ENCODE measurements around the gene PKHD1. TPM values are rescaled to one million over a fixed set of nuclear protein-coding genes. Genes with fewer than 3 reads are reported as not detected.
A peak's percentile ranks its signal among the peaks of the same experiment; 100 is the strongest.

Gene PKHD1
- polyA plus RNA-seq, 1 of the 3 experiments (the other 2 are of a cell fraction): not detected

GRCh38 chr6:51910851-51911250 is 176.6 kb downstream of the PKHD1 start:
- no peaks in the 10 kb centered on the region for H3K9me2 ChIP-seq
- CTCF ChIA-PET: no interaction called here
- no peaks in the 10 kb centered on the region; a peak in 1 of 4 replicates for H3K4me1 ChIP-seq (ENCODE audit: control insufficient read depth in 1 of 2, insufficient read depth in 2 of 2, low read depth in 1 of 2, low read length in 1 of 2)
- H4K20me1 ChIP-seq (ENCODE audit: insufficient read depth): no peaks in the 10 kb centered on the region
- H3K27ac ChIP-seq (ENCODE audit: low read depth in 2 of 2, low read length in 1 of 2): no peak overlapping the region
- H3K4me3 ChIP-seq (ENCODE audit: low read depth in 2 of 2, low read length in 1 of 2): no peak overlapping the region
- no peak overlapping the region for H3K4me2 ChIP-seq
- no peak overlapping the region for H2AFZ ChIP-seq (ENCODE audit: low read depth)
- no peaks in the 10 kb centered on the region for H3K79me2 ChIP-seq (ENCODE audit: insufficient read depth)
- no peaks in the 10 kb centered on the region for H3F3A ChIP-seq (replicated peaks; ENCODE audit: insufficient read depth)
- no peak for DNase-seq
- POLR2A ChIA-PET: no interaction called here
- H3K36me3 ChIP-seq (replicated peaks in 1 of 2; ENCODE audit: control insufficient read depth in 1 of 2, insufficient read depth in 2 of 2, low read length in 1 of 2): no peaks in the 10 kb centered on the region
- H3K9ac ChIP-seq: no peak overlapping the region
- H3K9me3 ChIP-seq: no peaks in the 10 kb centered on the region
- no peaks in the 10 kb centered on the region for H3K27me3 ChIP-seq (ENCODE audit: insufficient read depth)
- 12% methylated on average over 2 of the region's 2 CpGs for WGBS (ENCODE audit: low lambda C conversion rate)
- TF ChIP-seq SIN3A (IDR thresholded peaks at IDR 0.05; ENCODE audit: borderline replicate concordance, low read depth, low read length) (no peak), EP300 (IDR thresholded peaks at IDR 0.05; ENCODE audit: borderline replicate concordance in 1 of 2, low read depth in 1 of 2, low read length in 1 of 2) (no peak), TAF1 (IDR thresholded peaks at IDR 0.05; ENCODE audit: borderline replicate concordance, low read depth, low read length) (no peak), RAD21 (IDR thresholded peaks at IDR 0.05; ENCODE audit: low read length) (no peak), RCOR1 (IDR thresholded peaks at IDR 0.05; ENCODE audit: low read length) (no peak), POLR2AphosphoS5 (IDR thresholded peaks at IDR 0.05; ENCODE audit: low read depth, low read length) (no peak)

GRCh38 chr6:51908243-51908642 is 179.2 kb downstream of the PKHD1 start:
- CTCF ChIA-PET: no interaction called here
- Histone ChIP-seq H3K79me2 (ENCODE audit: insufficient read depth) (no peaks in the 10 kb centered on the region), H2AFZ (ENCODE audit: low read depth) (no peak overlapping the region), H3K9me2 (no peaks in the 10 kb centered on the region), H3K4me1 (ENCODE audit: control insufficient read depth in 1 of 2, insufficient read depth in 2 of 2, low read depth in 1 of 2, low read length in 1 of 2) (no peaks in the 10 kb centered on the region; a peak in 1 of 4 replicates), H4K20me1 (ENCODE audit: insufficient read depth) (no peaks in the 10 kb centered on the region), H3K9ac (no peak overlapping the region), H3F3A (replicated peaks; ENCODE audit: insufficient read depth) (no peaks in the 10 kb centered on the region), H3K4me2 (no peak overlapping the region), H3K27ac (ENCODE audit: low read depth in 2 of 2, low read length in 1 of 2) (no peak overlapping the region), H3K4me3 (ENCODE audit: low read depth in 2 of 2, low read length in 1 of 2) (no peak overlapping the region), H3K9me3 (no peaks in the 10 kb centered on the region), H3K36me3 (replicated peaks in 1 of 2; ENCODE audit: control insufficient read depth in 1 of 2, insufficient read depth in 2 of 2, low read length in 1 of 2) (no peaks in the 10 kb centered on the region), H3K27me3 (ENCODE audit: insufficient read depth) (no peaks in the 10 kb centered on the region)
- TF ChIP-seq TEAD4 (IDR thresholded peaks at IDR 0.05; ENCODE audit: borderline replicate concordance, insufficient read depth): no peak
- no peak for DNase-seq
- POLR2A ChIA-PET: no interaction called here

- Histone ChIP-seq H2AFZ (ENCODE audit: low read depth) (no peak overlapping the region), H3K4me3 (ENCODE audit: low read depth in 2 of 2, low read length in 1 of 2) (no peak overlapping the region), H3K4me1 (ENCODE audit: control insufficient read depth in 1 of 2, insufficient read depth in 2 of 2, low read depth in 1 of 2, low read length in 1 of 2) (peaks cover 0 to 7% of the 10 kb centered on the region in 2 experiments; a peak in 2 of 4 replicates), H3K9ac (no peak overlapping the region), H3K27me3 (ENCODE audit: insufficient read depth) (no peaks in the 10 kb centered on the region), H3K27ac (ENCODE audit: low read depth in 2 of 2, low read length in 1 of 2) (peak overlapping the region in 1 of 2 experiments; percentile 69; a peak in 2 of 4 replicates), H4K20me1 (ENCODE audit: insufficient read depth) (no peaks in the 10 kb centered on the region), H3F3A (replicated peaks; ENCODE audit: insufficient read depth) (no peaks in the 10 kb centered on the region), H3K36me3 (replicated peaks in 1 of 2; ENCODE audit: control insufficient read depth in 1 of 2, insufficient read depth in 2 of 2, low read length in 1 of 2) (no peaks in the 10 kb centered on the region), H3K9me3 (no peaks in the 10 kb centered on the region), H3K79me2 (ENCODE audit: insufficient read depth) (no peaks in the 10 kb centered on the region), H3K4me2 (no peak overlapping the region), H3K9me2 (no peaks in the 10 kb centered on the region)
- peak; percentile 17 for DNase-seq
- POLR2A ChIA-PET: no interaction called here
- CTCF ChIA-PET: interaction anchor here (0.5 to 1.3 kb wide), 4 partner anchors 10 to 87 kb away, joined by 3 read pairs; no protein-coding TSS in a partner anchor
- TF ChIP-seq NFIC (IDR thresholded peaks at IDR 0.05; ENCODE audit: borderline replicate concordance): no peak
- WGBS (ENCODE audit: low lambda C conversion rate): 21% methylated on average over 4 of the region's 4 CpGs
Measured at GRCh38 chr6:51901766-51902764, 185.3 kb downstream of the PKHD1 start.

Measured in SK-N-SH (cell line).